Endodermal cell (in vitro differentiated cells): Measurements from ENCODE around the gene NFATC2IP. TPM values are rescaled to one million over a fixed set of nuclear protein-coding genes. Genes with fewer than 3 reads are reported as not detected.

Source experiments
- DNase-seq: peaks from one replicate; pipeline ENCODE4 v3.0.0-alpha.2; 2017
- H3K27ac ChIP-seq: 2 replicates; pipeline ENCODE4 v1.5.1; 2013; ENCODE audit warnings: mild to moderate bottlenecking, low read depth, low read length, moderate library complexity
- H3K27me3 ChIP-seq: 2 replicates; pipeline ENCODE4 v1.6.1; 2013; ENCODE audit warnings: mild to moderate bottlenecking, low read length, moderate library complexity; ENCODE audit not compliant: insufficient read depth, control insufficient read depth, poor library complexity, severe bottlenecking
- H3K36me3 ChIP-seq: 2 replicates; pipeline ENCODE4 v1.7.0; 2013; ENCODE audit warnings: mild to moderate bottlenecking, low read length, moderate library complexity; ENCODE audit not compliant: control insufficient read depth, insufficient read depth
- H3K4me1 ChIP-seq: one replicate; pipeline ENCODE4 v1.7.0; 2013; ENCODE audit warnings: low read length; ENCODE audit not compliant: control insufficient read depth, insufficient read depth
- H3K4me3 ChIP-seq: 2 replicates; pipeline ENCODE4 v1.5.1; 2013; ENCODE audit warnings: mild to moderate bottlenecking, low read length, moderate library complexity
- H3K9ac ChIP-seq: 2 replicates; pipeline ENCODE4 v1.6.1; 2013; ENCODE audit warnings: mild to moderate bottlenecking, low read length, moderate library complexity; ENCODE audit not compliant: poor library complexity, severe bottlenecking; ENCODE audit errors: extremely low read depth
- H3K9me3 ChIP-seq: 2 replicates; pipeline ENCODE4 v1.6.1; 2013; ENCODE audit warnings: mild to moderate bottlenecking, low read length, moderate library complexity; ENCODE audit not compliant: control insufficient read depth
- H3K27ac Mint-ChIP-seq: 2 replicates; pipeline ENCODE4 v1.8.0; 2020; ENCODE audit warnings: mixed read lengths
- H3K27me3 Mint-ChIP-seq: 2 replicates; pipeline ENCODE4 v1.8.0; 2021; ENCODE audit warnings: mild to moderate bottlenecking, mixed read lengths; ENCODE audit not compliant: insufficient read depth
- H3K36me3 Mint-ChIP-seq: 2 replicates; pipeline ENCODE4 v1.8.0; 2020; ENCODE audit warnings: low read depth, mixed read lengths
- H3K4me1 Mint-ChIP-seq: 2 replicates; pipeline ENCODE4 v1.8.0; 2020; ENCODE audit warnings: mixed read lengths
- H3K4me3 Mint-ChIP-seq: 2 replicates; pipeline ENCODE4 v1.8.0; 2020; ENCODE audit warnings: mild to moderate bottlenecking, moderate library complexity, mixed read lengths
- H3K9me3 Mint-ChIP-seq: 2 replicates; pipeline ENCODE4 v1.8.0; 2020; ENCODE audit warnings: mild to moderate bottlenecking, mixed read lengths
- CTCF ChIP-seq: fragments of 200-600 bp; sonication (generic); conservative IDR thresholded peaks from 2 replicates; pipeline ENCODE4 v1.5.0; 2021; ENCODE audit warnings: antibody characterized with exemption, mild to moderate bottlenecking
- WGBS, 2 experiments: methylation state at CpG; one replicate each; pipeline versions ENCODE4 v1.1.5 to v1.1.7; 2013; ENCODE audit warnings: missing lambda C conversion rate in 2 of 2, mixed read lengths in 1 of 2; ENCODE audit not compliant: insufficient coverage in 1 of 2, insufficient read length in 1 of 2; 5-methylcytosine and 5-hydroxymethylcytosine counted together
- total RNA-seq, 2 donors: library from RNA; stranded (reverse); fragmentation: NEBNext Ultra II Directional in 1 of 2; extraction: Animal tissue kit (Norgen Biotek cat#: 25700) in 1 of 2; gene quantifications; 2 replicates in 1 of 2; 3 replicates in 1 of 2; pipeline ENCODE4 v1.2.1, GENCODE V29; 2021

Gene NFATC2IP
- total RNA-seq, 2 donors from 2014 or later = 63.7 to 65.4 TPM

DNA sequence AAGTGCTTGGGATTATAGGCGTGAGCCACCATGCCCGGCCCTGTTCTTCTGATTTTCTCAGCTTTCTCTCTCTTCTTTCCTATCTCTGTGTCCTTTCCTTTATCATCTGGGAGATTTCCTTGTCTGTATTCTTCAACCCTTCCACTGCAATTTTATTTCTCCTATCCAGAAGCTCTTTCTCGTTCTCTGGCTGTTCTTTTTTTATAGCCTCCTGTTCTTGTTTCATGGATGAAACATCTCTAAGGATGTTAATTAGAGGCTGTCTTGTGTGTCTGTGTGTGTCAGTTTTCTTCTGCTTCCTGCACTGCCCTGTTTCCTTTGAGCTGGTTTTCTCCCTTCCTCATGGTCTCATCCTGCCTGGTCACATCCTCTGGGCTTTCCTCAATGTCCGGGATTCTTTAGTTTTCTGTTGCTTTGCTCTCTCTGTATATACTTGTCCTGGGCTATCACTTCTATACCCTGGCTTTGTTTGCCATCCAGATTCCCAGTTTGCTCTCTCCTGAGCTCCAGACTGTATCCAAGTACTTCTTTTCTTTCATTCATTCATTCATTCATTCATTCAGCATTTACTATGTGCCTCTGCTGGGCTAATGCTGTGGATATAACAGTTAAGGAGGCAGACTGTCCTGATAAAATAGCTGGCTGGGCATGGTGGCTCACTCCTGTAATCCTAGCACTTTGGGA, 36.6 kb downstream of the NFATC2IP start:
- no peaks in the 10 kb centered on the region for H3K4me1 Mint-ChIP-seq
- no peak overlapping the region for H3K4me3 ChIP-seq
- H3K27me3 Mint-ChIP-seq = no peaks in the 10 kb centered on the region
- no peaks in the 10 kb centered on the region for H3K27me3 ChIP-seq
- peaks cover 5% of the 10 kb centered on the region for H3K9me3 Mint-ChIP-seq
- no peak overlapping the region for H3K4me3 Mint-ChIP-seq
- peaks cover 47% of the 10 kb centered on the region for H3K36me3 Mint-ChIP-seq
- H3K27ac ChIP-seq = no peak overlapping the region
- 91 to 95% methylated on average over 4 of the region's 4 CpGs for WGBS, 2 experiments
- no peaks in the 10 kb centered on the region for H3K4me1 ChIP-seq
- H3K9ac ChIP-seq = no peak overlapping the region
- peaks cover 12% of the 10 kb centered on the region for H3K36me3 ChIP-seq
- DNase-seq = no peak
- no peaks in the 10 kb centered on the region for H3K9me3 ChIP-seq
- H3K27ac Mint-ChIP-seq = no peak overlapping the region
- no peak for TF ChIP-seq CTCF

GRCh38 chr16:28989363-28989762, 38.6 kb downstream of the NFATC2IP start:
- WGBS, 2 experiments = 92 to 95% methylated on average over 9 to 14 of the region's 14 CpGs
- H3K4me3 Mint-ChIP-seq = no peak overlapping the region
- no peaks in the 10 kb centered on the region for H3K27me3 Mint-ChIP-seq
- Histone ChIP-seq H3K27me3 (no peaks in the 10 kb centered on the region), H3K4me1 (no peaks in the 10 kb centered on the region), H3K36me3 (peaks cover 6% of the 10 kb centered on the region), H3K9ac (no peak overlapping the region), H3K9me3 (no peaks in the 10 kb centered on the region), H3K4me3 (no peak overlapping the region), H3K27ac (no peak overlapping the region)
- H3K4me1 Mint-ChIP-seq = no peaks in the 10 kb centered on the region
- no peak for TF ChIP-seq CTCF
- H3K27ac Mint-ChIP-seq = no peak overlapping the region
- H3K9me3 Mint-ChIP-seq = peaks cover 5% of the 10 kb centered on the region
- H3K36me3 Mint-ChIP-seq = peaks cover 29% of the 10 kb centered on the region
- DNase-seq = no peak

- Mint-ChIP-seq H3K4me1 (no peaks in the 10 kb centered on the region), H3K36me3 (peaks cover 28% of the 10 kb centered on the region), H3K9me3 (peaks cover 5% of the 10 kb centered on the region), H3K27ac (peak overlapping the region; percentile 21), H3K4me3 (no peak overlapping the region), H3K27me3 (no peaks in the 10 kb centered on the region)
- Histone ChIP-seq H3K9ac (no peak overlapping the region), H3K36me3 (peaks cover 6% of the 10 kb centered on the region), H3K4me3 (no peak overlapping the region), H3K27me3 (no peaks in the 10 kb centered on the region), H3K4me1 (no peaks in the 10 kb centered on the region), H3K27ac (no peak overlapping the region), H3K9me3 (no peaks in the 10 kb centered on the region)
- 96 to 97% methylated on average over 7 to 11 of the region's 11 CpGs for WGBS, 2 experiments
- no peak for DNase-seq
- TF ChIP-seq CTCF = no peak
Measured at GRCh38 chr16:28990375-28991040, 39.8 kb downstream of the NFATC2IP start.
